ENCODE measurements around the gene AP2A1.

DNA sequence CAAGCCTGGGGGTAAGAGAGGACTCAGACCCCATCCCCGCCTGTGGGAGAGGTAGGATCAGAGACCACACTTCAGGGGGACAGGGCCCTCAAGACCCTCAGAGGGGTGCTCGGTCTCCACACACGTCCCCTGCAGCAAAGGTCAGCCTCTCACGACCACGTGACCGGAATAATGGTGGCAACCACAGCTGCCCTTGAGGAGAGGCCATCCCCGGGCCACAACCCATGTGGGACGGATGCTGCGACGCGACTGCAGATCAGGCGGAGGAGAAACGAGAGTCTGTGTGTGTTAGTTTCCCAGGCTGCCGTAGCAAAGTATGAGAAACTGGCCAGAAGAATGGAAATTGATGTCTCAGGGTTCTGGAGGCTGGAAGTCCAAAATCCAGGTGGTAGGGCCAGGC is 60.2 kb downstream of the AP2A1 start:
- TF ChIP-seq CTCF (IDR thresholded peaks at IDR 0.05) (no peak), EP300 (IDR thresholded peaks at IDR 0.05) (no peak)

Measured in gastroesophageal sphincter (tissue), 3 donors.